Inflammatory macrophage treated with lipopolysaccharide for 4 hours (primary cell): ENCODE measurements around the gene SERINC5.
"Not testable (repeated sequence)": the region's sequence is repeated elsewhere in the genome, so short reads cannot be mapped to it uniquely, and the experiment has no call there.

ENCODE experiments used
- DNase-seq: peaks from one replicate; pipeline ENCODE4 v3.0.0-alpha.2; 2020

SERINC5 gene

GRCh38 chr5:80127116-80127552 lies 128.7 kb downstream of the SERINC5 start:
- DNase-seq: peak; percentile 96

- peak; percentile 99 for DNase-seq
Observed at GRCh38 chr5:80125962-80126480, 129.8 kb downstream of the SERINC5 start.

GRCh38 chr5:80125022-80125961 lies 130.6 kb downstream of the SERINC5 start:
- peak; percentile 92 for DNase-seq

GRCh38 chr5:80124121-80124918 lies 131.5 kb downstream of the SERINC5 start:
- peak; percentile 36 for DNase-seq

GRCh38 chr5:80122579-80122978 lies 133.3 kb downstream of the SERINC5 start:
- peak; percentile 98 for DNase-seq

- no peak for DNase-seq
Observed at GRCh38 chr5:80119372-80119771, 136.5 kb downstream of the SERINC5 start.

GRCh38 chr5:80117446-80117845 lies 138.4 kb downstream of the SERINC5 start:
- no peak for DNase-seq

GRCh38 chr5:80116465-80116864 lies 139.4 kb downstream of the SERINC5 start:
- DNase-seq: no peak

- DNase-seq: no peak
Observed at GRCh38 chr5:80116000-80116399, 139.8 kb downstream of the SERINC5 start.

- peak; percentile 75 for DNase-seq
Observed at GRCh38 chr5:80114860-80115259, 141.0 kb downstream of the SERINC5 start.

- DNase-seq: not testable (repeated sequence)
Observed at GRCh38 chr5:80111376-80111990, 144.4 kb downstream of the SERINC5 start.

- no peak for DNase-seq
Observed at GRCh38 chr5:80109646-80110478, 146.0 kb downstream of the SERINC5 start.

GRCh38 chr5:80106916-80107315 lies 148.9 kb downstream of the SERINC5 start:
- DNase-seq: peak; percentile 29

- no peak for DNase-seq
Observed at GRCh38 chr5:80105698-80106439, 150.0 kb downstream of the SERINC5 start.

- peak; percentile 33 for DNase-seq
Observed at GRCh38 chr5:80103371-80103770, 152.5 kb downstream of the SERINC5 start.

GRCh38 chr5:80101993-80102392 lies 153.9 kb downstream of the SERINC5 start:
- no peak for DNase-seq

GRCh38 chr5:80097451-80097850 lies 158.4 kb downstream of the SERINC5 start:
- no peak for DNase-seq

- no peak for DNase-seq
Observed at GRCh38 chr5:80094236-80094738, 161.6 kb downstream of the SERINC5 start.

- DNase-seq: no peak
Observed at GRCh38 chr5:80093796-80094195, 162.1 kb downstream of the SERINC5 start.

GRCh38 chr5:80092486-80093107 lies 163.3 kb downstream of the SERINC5 start:
- no peak for DNase-seq

- peak; percentile 63 for DNase-seq
Observed at GRCh38 chr5:80091792-80092192, 164.1 kb downstream of the SERINC5 start.
